Ovary (tissue), 9 donors: ENCODE data around the gene MORC4. TPM values are rescaled to one million over a fixed set of nuclear protein-coding genes. Genes with fewer than 3 reads are reported as not detected.

ENCODE experiments used
- DNase-seq, 5 donors: peaks; one replicate each; pipeline ENCODE4 v3.0.0-alpha.2; 2019 to 2020
- H3K27ac ChIP-seq, 2 donors: fragments of 200-600 bp; one replicate each; pipeline versions ENCODE4 v1.5.1 to v1.8.0; 2019 to 2022
- H3K27me3 ChIP-seq: fragments of 200-600 bp; one replicate; pipeline ENCODE4 v1.8.0; 2022
- H3K36me3 ChIP-seq: fragments of 200-600 bp; sonication (generic); one replicate; pipeline ENCODE4 v1.5.1; 2019
- H3K4me1 ChIP-seq: one replicate; pipeline ENCODE4 v1.8.1; 2013; ENCODE audit warnings: mild to moderate bottlenecking, moderate library complexity; ENCODE audit not compliant: insufficient read depth
- H3K4me3 ChIP-seq: fragments of 200-600 bp; sonication (generic); one replicate; pipeline ENCODE4 v1.5.1; 2017
- H3K9me3 ChIP-seq, 2 donors: fragments of 200-600 bp in 1 of 2; sonication (generic) in 1 of 2; one replicate each; pipeline versions ENCODE4 v1.5.1 to v1.8.1; 2013 to 2019; ENCODE audit warnings: mild to moderate bottlenecking in 1 of 2, moderate library complexity in 1 of 2
- CTCF ChIP-seq, 3 donors: fragments of 450-650 bp in 2 of 3; fragments of 200-600 bp in 1 of 3; IDR thresholded peaks; one replicate each; pipeline versions ENCODE4 v1.5.1 to v1.8.0; 2016 to 2022; ENCODE audit warnings: antibody characterized with exemption in 3 of 3, mild to moderate bottlenecking in 1 of 3
- EP300 ChIP-seq: sonication (generic); formaldehyde crosslinking; IDR thresholded peaks from one replicate; pipeline ENCODE4 v1.6.1; 2017; ENCODE audit warnings: antibody characterized with exemption
- POLR2A ChIP-seq: fragments of 450-650 bp; IDR thresholded peaks from one replicate; pipeline ENCODE4 v1.6.1; 2017; ENCODE audit warnings: antibody characterized with exemption, mild to moderate bottlenecking, moderate library complexity
- WGBS, 3 donors: extraction: QIAGEN DNeasy Blood & Tissue Kit in 1 of 3; methylation state at CpG; one replicate each; pipeline versions ENCODE4 v1.1.5 to v1.1.7; 2013 to 2017; 5-methylcytosine and 5-hydroxymethylcytosine counted together
- intact Hi-C, 4 donors: fragments of 100-400 bp; cut with DNase I; formaldehyde crosslinking; loops; one replicate each; pipeline versions ENCODE4 v1.11.0 to v1.15.1; 2022 to 2023
- polyA plus RNA-seq, 2 donors: library from polyadenylated mRNA; stranded (reverse); fragments of 200-250 nt in 1 of 2; fragments of 350-450 nt in 1 of 2; fragmentation: Illumina TruSeq in 1 of 2; extraction: RNeasy Lipid Tissue Mini Kit (QIAGEN cat#74804) in 1 of 2; gene quantifications; one replicate each; pipeline ENCODE4 v1.2.3, GENCODE V29; 2013 to 2014
- total RNA-seq, 7 donors: library from RNA; depleted of rRNA in 2 of 7; stranded (reverse); fragments of >200 nt in 2 of 7; fragmentation: NEBNext Ultra II Directional in 3 of 7; extraction: Animal tissue kit (Norgen Biotek cat#: 25700) in 3 of 7; gene quantifications; one replicate each; pipeline versions ENCODE4 v1.1.0 to v1.2.4, GENCODE V29; 2016 to 2023
- donor health status: DM: no; HTN: no; CAD: no; lungs with moderate emphysema.
- donor health status: DM: no; HTN: no; CAD: no.
- donor health status: Bipolar disorder and iron deficiency.
- donor health status: DM: yes; HTN: yes; CAD: no.
- donor health status: DM: no; HTN: no; CAD: no.
- donor health status: DM: yes; HTN: yes; CAD: no.

The MORC4 gene
- total and polyA plus RNA-seq, 9 donors = 9.6 to 26.4 (median 19.4) TPM

GRCh38 chrX:106927023-106927422 is 73.0 kb downstream of the MORC4 start:
- DNase-seq = no peak
- Histone ChIP-seq H3K36me3 (no peaks in the 10 kb centered on the region), H3K27me3 (no peaks in the 10 kb centered on the region), H3K9me3 (no peaks in the 10 kb centered on the region), H3K4me1 (no peaks in the 10 kb centered on the region), H3K27ac (no peak overlapping the region), H3K4me3 (no peak overlapping the region)
- TF ChIP-seq POLR2A = no peak
- no peak for TF ChIP-seq CTCF (IDR thresholded peaks at IDR 0.05)
- no peak for TF ChIP-seq EP300
- intact Hi-C loops = no loop called here
- WGBS, 3 donors = 68 to 91% (median 68%) methylated on average over 3 of the region's 3 CpGs

- Histone ChIP-seq H3K27ac (no peak overlapping the region), H3K27me3 (no peaks in the 10 kb centered on the region), H3K36me3 (no peaks in the 10 kb centered on the region), H3K4me3 (no peak overlapping the region), H3K9me3 (no peaks in the 10 kb centered on the region), H3K4me1 (no peaks in the 10 kb centered on the region)
- no peak for DNase-seq
- TF ChIP-seq POLR2A (no peak), CTCF (IDR thresholded peaks at IDR 0.05) (no peak), EP300 (no peak)
- WGBS, 3 donors = 46 to 70% (median 59%) methylated on average over 2 of the region's 2 CpGs
- intact Hi-C loops = no loop called here
Observed at GRCh38 chrX:106921637-106922036, 78.4 kb downstream of the MORC4 start.

GRCh38 chrX:106919932-106920452 is 80.0 kb downstream of the MORC4 start, which contains the start of gene CLDN2:
Gene CLDN2 (plus strand): TSS chrX:106920402. CDS start chrX:106928229, 7,827 bp downstream.
- intact Hi-C loops = no loop called here
- no peaks in the 10 kb centered on the region for H3K27me3 ChIP-seq
- no peak for TF ChIP-seq CTCF (IDR thresholded peaks at IDR 0.05)
- no peak for TF ChIP-seq EP300
- no peak for TF ChIP-seq POLR2A

GRCh38 chrX:106917830-106918500 is 82.0 kb downstream of the MORC4 start:
- WGBS, 3 donors = 40 to 58% (median 49%) methylated on average over 6 of the region's 6 CpGs
- Histone ChIP-seq H3K9me3 (no peaks in the 10 kb centered on the region), H3K4me3 (no peak overlapping the region), H3K36me3 (no peaks in the 10 kb centered on the region), H3K4me1 (no peaks in the 10 kb centered on the region), H3K27ac (no peak overlapping the region), H3K27me3 (no peaks in the 10 kb centered on the region)
- intact Hi-C loops = no loop called here
- TF ChIP-seq CTCF (IDR thresholded peaks at IDR 0.05) (no peak), POLR2A (no peak), EP300 (no peak)
- DNase-seq = no peak

More at GRCh38 chrX:106919932-106920452, 80.0 kb downstream of the MORC4 start, which contains the start of gene CLDN2:
- 28 to 38% (median 38%) methylated on average over 2 of the region's 2 CpGs for WGBS, 3 donors
- Histone ChIP-seq H3K4me3 (no peak within 1 kb of the TSS), H3K9me3 (no peaks in the 10 kb centered on the region), H3K36me3 (no peaks in the 10 kb centered on the region), H3K4me1 (no peaks in the 10 kb centered on the region), H3K27ac (no peak within 1 kb of the TSS)
- DNase-seq = no peak
